Calu3 (cell line): ENCODE results near the gene SIAH1. TPM values are rescaled to one million over a fixed set of nuclear protein-coding genes. Genes with fewer than 3 reads are reported as not detected.

ENCODE experiments used
- BruUV-seq: library from RNA; stranded (reverse); fragments of 400-500 nt; replicated peaks from 2 replicates; lab custom pipeline; 2021; lab: Mats Ljungman, UMichigan
- CTCF ChIA-PET: fragments of 300-600 bp; sonication (Branson Sonifier 250); formaldehyde crosslinking; loops from one replicate; lab custom pipeline; 2022; ENCODE audit warnings: antibody characterized with exemption; lab: Charles Lee
- DNase-seq: peaks from one replicate; pipeline ENCODE4 v3.0.0; 2022
- H3K27ac Mint-ChIP-seq: one replicate; pipeline ENCODE4 v1.8.0; 2022; ENCODE audit warnings: mixed read lengths; ENCODE audit not compliant: unreplicated experiment
- H3K27me3 Mint-ChIP-seq: one replicate; pipeline ENCODE4 v1.8.0; 2022; ENCODE audit warnings: mixed read lengths; ENCODE audit not compliant: unreplicated experiment
- H3K36me3 Mint-ChIP-seq: one replicate; pipeline ENCODE4 v1.8.0; 2022; ENCODE audit warnings: mild to moderate bottlenecking, moderate library complexity, mixed read lengths; ENCODE audit not compliant: insufficient read depth, unreplicated experiment
- H3K4me1 Mint-ChIP-seq: one replicate; pipeline ENCODE4 v1.8.0; 2022; ENCODE audit warnings: mild to moderate bottlenecking, low read depth, mixed read lengths; ENCODE audit not compliant: unreplicated experiment
- H3K4me3 Mint-ChIP-seq: one replicate; pipeline ENCODE4 v1.8.0; 2022; ENCODE audit warnings: mild to moderate bottlenecking, low read depth, moderate library complexity, mixed read lengths; ENCODE audit not compliant: unreplicated experiment
- H3K9me3 Mint-ChIP-seq: one replicate; pipeline ENCODE4 v1.8.0; 2022; ENCODE audit warnings: low read depth, mixed read lengths; ENCODE audit not compliant: unreplicated experiment
- intact Hi-C: fragments of 100-400 bp; cut with micrococcal nuclease; formaldehyde crosslinking; loops from one replicate; pipeline ENCODE4 v1.10.0; 2022; ENCODE audit not compliant: unreplicated experiment
- total RNA-seq: library from RNA; stranded (reverse); gene quantifications from 2 replicates; pipeline ENCODE4 v1.2.3, GENCODE V29; 2022
- TF ChIP-seq, protein P1 (sequence below): fragments of 200-600 bp; IDR thresholded peaks from one replicate; pipeline ENCODE4 v1.8.0; 2022; ENCODE audit warnings: antibody characterized with exemption; ENCODE audit not compliant: unreplicated experiment

The SIAH1 gene
- total RNA-seq, 1 experiment from 2014 or later, result 32.3 TPM

DNA sequence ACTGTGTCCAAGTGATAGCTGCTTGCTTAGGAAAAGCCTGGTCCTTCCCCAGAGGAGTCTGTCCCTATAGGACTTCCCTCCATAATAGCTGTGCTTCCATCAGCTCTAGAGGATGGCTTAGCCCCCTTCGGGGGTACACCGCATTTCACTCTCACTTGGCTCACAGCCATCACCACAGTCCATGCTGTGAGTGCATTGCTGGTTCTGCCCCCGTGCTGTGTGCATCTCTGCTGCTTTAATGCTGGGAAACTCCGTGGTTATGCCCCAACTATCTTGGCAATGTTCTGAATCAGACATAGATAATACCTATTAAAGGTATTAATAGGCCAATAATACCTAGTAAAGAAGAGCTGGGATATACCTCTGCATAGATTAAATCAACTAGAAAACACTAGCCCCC, 58.3 kb downstream of the SIAH1 start:
- CTCF ChIA-PET, result no interaction called here
- H3K4me1 Mint-ChIP-seq, result no peaks in the 10 kb centered on the region
- no peak for DNase-seq
- no peak overlapping the region for H3K27ac Mint-ChIP-seq
- H3K4me3 Mint-ChIP-seq, result no peak overlapping the region
- peaks cover 15% of the 10 kb centered on the region for H3K36me3 Mint-ChIP-seq
- intact Hi-C loops, result no loop called here
- TF ChIP-seq, protein P1, sequence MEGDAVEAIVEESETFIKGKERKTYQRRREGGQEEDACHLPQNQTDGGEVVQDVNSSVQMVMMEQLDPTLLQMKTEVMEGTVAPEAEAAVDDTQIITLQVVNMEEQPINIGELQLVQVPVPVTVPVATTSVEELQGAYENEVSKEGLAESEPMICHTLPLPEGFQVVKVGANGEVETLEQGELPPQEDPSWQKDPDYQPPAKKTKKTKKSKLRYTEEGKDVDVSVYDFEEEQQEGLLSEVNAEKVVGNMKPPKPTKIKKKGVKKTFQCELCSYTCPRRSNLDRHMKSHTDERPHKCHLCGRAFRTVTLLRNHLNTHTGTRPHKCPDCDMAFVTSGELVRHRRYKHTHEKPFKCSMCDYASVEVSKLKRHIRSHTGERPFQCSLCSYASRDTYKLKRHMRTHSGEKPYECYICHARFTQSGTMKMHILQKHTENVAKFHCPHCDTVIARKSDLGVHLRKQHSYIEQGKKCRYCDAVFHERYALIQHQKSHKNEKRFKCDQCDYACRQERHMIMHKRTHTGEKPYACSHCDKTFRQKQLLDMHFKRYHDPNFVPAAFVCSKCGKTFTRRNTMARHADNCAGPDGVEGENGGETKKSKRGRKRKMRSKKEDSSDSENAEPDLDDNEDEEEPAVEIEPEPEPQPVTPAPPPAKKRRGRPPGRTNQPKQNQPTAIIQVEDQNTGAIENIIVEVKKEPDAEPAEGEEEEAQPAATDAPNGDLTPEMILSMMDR, result no peak
- H3K27me3 Mint-ChIP-seq, result no peaks in the 10 kb centered on the region
- no peaks in the 10 kb centered on the region for H3K9me3 Mint-ChIP-seq
- BruUV-seq, result no TSS peak

DNA sequence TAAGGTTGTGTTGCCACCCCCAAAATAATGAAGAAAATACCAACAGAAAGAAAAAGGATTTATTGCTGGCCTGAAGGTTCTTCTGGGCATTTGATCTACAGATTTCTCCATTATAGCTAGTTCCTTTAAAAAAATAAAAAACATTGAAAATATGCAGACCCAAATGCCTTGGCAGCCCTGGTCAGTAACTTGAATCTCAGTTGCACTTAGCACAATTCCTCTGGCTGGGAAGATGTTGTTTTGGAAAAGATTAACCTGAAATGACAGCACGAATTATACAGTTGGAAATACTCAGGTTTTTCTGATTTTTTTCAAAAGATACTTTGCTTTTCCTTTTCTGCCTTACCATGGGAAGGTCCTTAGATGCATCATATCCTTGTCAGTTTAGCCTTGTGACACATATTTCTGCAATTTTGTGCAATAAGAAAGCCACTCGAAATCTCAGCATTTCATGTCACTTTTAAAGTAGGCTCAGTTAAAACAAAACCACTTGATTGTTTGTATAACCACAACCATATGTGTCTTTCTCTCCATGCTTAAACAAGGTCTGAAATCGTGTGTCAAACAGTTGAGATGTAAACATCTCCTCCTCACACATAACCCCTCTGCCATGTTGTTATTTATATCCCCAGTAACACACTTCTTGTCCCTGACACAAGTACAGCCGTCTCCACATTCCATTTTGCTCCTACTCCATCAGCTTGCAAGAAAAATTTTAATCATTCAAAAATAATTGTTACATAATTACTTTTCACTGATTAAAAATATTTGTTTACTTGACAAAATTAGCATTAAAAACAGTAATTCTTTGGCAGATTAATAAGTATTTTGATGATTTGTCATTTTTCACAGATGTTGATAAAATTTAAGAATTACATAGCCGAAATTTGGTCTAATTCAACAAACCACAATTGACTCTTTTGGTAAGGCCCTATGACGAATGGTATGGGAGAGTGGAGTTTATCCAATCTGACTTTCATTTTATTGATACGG, 61.1 kb downstream of the SIAH1 start:
- intact Hi-C loops, result loop anchor here (5.0 kb wide), 1 partner anchor 87 kb away; no protein-coding TSS in a partner anchor
- Mint-ChIP-seq H3K4me1 (no peaks in the 10 kb centered on the region), H3K27me3 (no peaks in the 10 kb centered on the region), H3K27ac (no peak overlapping the region), H3K9me3 (no peaks in the 10 kb centered on the region), H3K36me3 (peaks cover 16% of the 10 kb centered on the region), H3K4me3 (no peak overlapping the region)
- TF ChIP-seq, protein P1, result no peak
- CTCF ChIA-PET, result no interaction called here
- no TSS peak for BruUV-seq
- DNase-seq, result no peak

DNA sequence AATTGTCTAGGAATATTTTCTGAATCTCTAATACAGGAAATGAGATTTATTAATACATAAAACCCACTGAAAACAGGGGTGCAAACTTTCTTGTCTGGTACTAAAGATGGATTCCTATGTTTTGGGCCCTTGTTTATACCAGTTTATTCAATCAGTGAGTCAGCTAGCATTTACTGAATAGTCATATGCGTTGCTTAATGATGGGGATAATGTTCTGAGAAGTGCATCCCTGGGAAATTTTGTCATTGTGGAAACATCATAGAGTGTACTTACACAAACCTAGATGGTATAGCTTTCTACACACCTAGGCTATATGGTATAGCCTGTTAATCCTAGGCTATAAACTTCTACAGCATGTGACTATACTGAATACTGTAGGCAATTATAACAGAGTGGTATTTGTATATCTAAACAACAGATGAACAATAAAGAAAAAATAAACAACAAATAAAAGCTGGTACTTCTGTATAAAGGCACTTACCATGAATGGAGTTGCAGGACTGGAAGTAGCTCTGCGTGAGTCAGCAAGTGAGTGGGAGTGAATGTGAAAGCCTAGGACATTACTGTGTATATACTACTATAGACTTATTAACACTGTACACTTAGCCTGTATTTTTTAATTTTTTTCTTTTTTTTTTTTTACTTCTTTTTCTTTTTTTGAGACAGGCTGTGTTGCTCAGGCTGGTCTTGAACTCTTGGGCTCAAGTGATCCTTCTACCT, 63.7 kb downstream of the SIAH1 start:
- CTCF ChIA-PET, result no interaction called here
- Mint-ChIP-seq H3K27ac (no peak overlapping the region), H3K4me3 (no peak overlapping the region), H3K36me3 (peaks cover 19% of the 10 kb centered on the region), H3K27me3 (no peaks in the 10 kb centered on the region), H3K9me3 (no peaks in the 10 kb centered on the region), H3K4me1 (no peaks in the 10 kb centered on the region)
- no TSS peak for BruUV-seq
- no peak for DNase-seq
- TF ChIP-seq, protein P1, result no peak
- intact Hi-C loops, result loop anchor here (5.0 kb wide), 1 partner anchor 84 kb away; no protein-coding TSS in a partner anchor

DNA sequence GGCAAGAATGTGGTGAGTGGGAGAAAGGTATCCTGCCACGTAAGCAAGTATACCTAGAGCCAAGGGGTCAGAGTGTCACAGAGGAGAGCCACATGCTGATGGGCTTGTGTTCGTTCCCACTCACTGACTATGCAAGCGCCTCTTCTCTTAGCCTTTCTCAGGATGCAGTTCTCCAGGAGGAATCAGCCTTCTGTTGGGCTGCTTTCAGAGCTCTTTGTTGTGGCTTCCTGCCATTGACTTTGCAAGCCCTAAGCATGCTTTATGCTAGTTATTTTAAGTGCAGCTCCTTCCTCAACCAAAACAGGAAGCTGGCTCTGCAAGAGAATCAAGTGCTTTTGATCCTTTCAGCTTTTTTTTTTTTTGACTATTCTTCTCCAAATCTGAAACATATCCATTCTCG, 66.6 kb downstream of the SIAH1 start:
- intact Hi-C loops, result no loop called here
- no peak for DNase-seq
- Mint-ChIP-seq H3K27me3 (no peaks in the 10 kb centered on the region), H3K9me3 (no peaks in the 10 kb centered on the region), H3K4me1 (no peaks in the 10 kb centered on the region), H3K36me3 (peaks cover 20% of the 10 kb centered on the region), H3K27ac (no peak overlapping the region), H3K4me3 (no peak overlapping the region)
- no TSS peak for BruUV-seq
- TF ChIP-seq, protein P1, result no peak
- CTCF ChIA-PET, result interaction anchor here (0.7 kb wide), 2 partner anchors 129 to 208 kb away, joined by 3 read pairs; no protein-coding TSS in a partner anchor
